GM23338 (cell line): ENCODE results near the gene FRMD1.

Source experiments
- CREB1 ChIP-seq: fragments of 250-450 bp; sonication (Bioruptor Pico); IDR thresholded peaks from 2 replicates; pipeline ENCODE4 v1.5.0; 2020; ENCODE audit warnings: low read depth, mild to moderate bottlenecking, moderate library complexity
- CTCF ChIP-seq, 2 experiments: fragments of 200-600 bp in 1 of 2; sonication (generic) in 1 of 2; conservative IDR thresholded peaks; 2 replicates each; pipeline versions ENCODE4 v1.5.1 to v1.6.1; 2016 to 2017; ENCODE audit warnings: antibody characterized with exemption in 2 of 2, low read depth in 2 of 2, mild to moderate bottlenecking in 2 of 2, moderate library complexity in 1 of 2
- ETS1 ChIP-seq: IDR thresholded peaks from 2 replicates; pipeline ENCODE4 v1.6.1; 2016; ENCODE audit warnings: antibody characterized with exemption
- EZH2 ChIP-seq: fragments of 200-600 bp; sonication (generic); IDR thresholded peaks from one replicate; pipeline ENCODE4 v1.8.0; 2017; ENCODE audit warnings: antibody characterized with exemption, mild to moderate bottlenecking, low read depth; ENCODE audit not compliant: unreplicated experiment
- EZH2phosphoT487 ChIP-seq: fragments of 200-600 bp; sonication (generic); IDR thresholded peaks from one replicate; pipeline ENCODE4 v1.8.1; 2018; ENCODE audit warnings: antibody characterized with exemption; ENCODE audit not compliant: unreplicated experiment
- NANOG ChIP-seq: IDR thresholded peaks from 2 replicates; pipeline ENCODE4 v1.6.1; 2016; ENCODE audit warnings: antibody characterized with exemption, borderline replicate concordance
- POLR2AphosphoS5 ChIP-seq: IDR thresholded peaks from 2 replicates; pipeline ENCODE4 v1.6.1; 2016; ENCODE audit warnings: antibody characterized with exemption, low read depth
- ZNF331 ChIP-seq: fragments of 250-450 bp; sonication (Bioruptor Pico); IDR thresholded peaks from 2 replicates; pipeline ENCODE4 v1.5.0; 2020; ENCODE audit warnings: low read depth, mild to moderate bottlenecking, moderate library complexity

DNA sequence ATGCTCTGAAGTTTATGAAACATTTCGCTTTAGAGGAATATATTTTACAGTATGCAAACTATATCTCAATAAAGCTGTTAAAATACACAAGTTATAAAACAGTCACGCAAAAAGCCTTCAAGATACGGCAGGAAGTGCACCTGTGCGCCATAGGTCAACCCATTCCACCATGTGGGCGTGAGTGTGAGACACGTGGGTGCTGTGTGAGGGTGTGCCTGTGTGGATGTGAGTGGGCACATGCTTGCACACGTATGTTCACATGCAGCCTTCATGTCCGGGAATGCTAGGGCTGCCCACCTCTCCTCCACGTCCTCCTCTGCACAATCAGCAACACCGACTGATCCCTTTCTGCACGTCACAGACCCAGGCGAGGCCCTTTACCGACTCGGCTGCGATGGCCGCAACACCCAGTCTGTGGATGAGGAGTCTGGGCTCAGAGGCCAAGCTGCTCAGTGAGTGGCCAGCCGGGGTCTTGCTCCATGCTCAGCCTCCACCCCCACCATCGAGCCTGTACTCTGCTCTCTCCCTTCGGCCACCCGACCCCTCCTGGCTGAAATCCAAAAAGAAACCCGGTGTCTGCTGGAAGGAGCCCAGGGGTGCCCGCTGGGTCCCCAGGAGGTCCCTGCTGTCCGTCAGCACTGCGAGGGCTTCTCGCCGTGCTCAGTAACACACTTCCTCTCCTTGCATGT lies 3.0 kb upstream of the FRMD1 start:
- no peak for TF ChIP-seq ETS1
- no peak for TF ChIP-seq CTCF (conservative IDR thresholded peaks at IDR 0.05; ENCODE audit: low read depth in 2 of 2)
- TF ChIP-seq EZH2 = no peak
- TF ChIP-seq EZH2phosphoT487 = no peak
- no peak for TF ChIP-seq ZNF331 (CRISPR knock-in tag)
- no peak for TF ChIP-seq CREB1 (CRISPR knock-in tag)
- TF ChIP-seq POLR2AphosphoS5 = no peak
- TF ChIP-seq NANOG = no peak
